Common myeloid progenitor, CD34-positive (primary cell): ENCODE measurements around the gene MTRF1.

Experiments
- CTCF ChIA-PET: fragments of 350-600 bp; sonication (Branson Sonifier 250); formaldehyde crosslinking; loops from one replicate; lab custom pipeline; 2021; ENCODE audit warnings: antibody characterized with exemption; lab: Charles Lee
- POLR2A ChIA-PET: fragments of 350-600 bp; sonication (Branson Sonifier 250); formaldehyde crosslinking; loops from one replicate; lab custom pipeline; 2021; ENCODE audit warnings: antibody characterized with exemption; lab: Charles Lee
- DNase-seq, 3 donors: peaks; one replicate each; pipeline versions ENCODE4 v3.0.0 to v3.0.0-alpha.2; 2013
- H3K27ac ChIP-seq, 2 experiments: 1 replicate in 1 of 2; 2 replicates in 1 of 2; pipeline ENCODE4 v1.7.0; 2013; ENCODE audit warnings: inconsistent platforms in 2 of 2, low read length in 2 of 2, mild to moderate bottlenecking in 2 of 2, low read depth in 1 of 2, moderate library complexity in 1 of 2; ENCODE audit not compliant: severe bottlenecking in 2 of 2, insufficient read depth in 1 of 2, poor library complexity in 1 of 2
- H3K27me3 ChIP-seq, 5 experiments: replicated peaks in 2 of 5; 1 replicate in 3 of 5; 2 replicates in 2 of 5; pipeline versions ENCODE4 v1.6.1 to v1.7.0; 2013; ENCODE audit warnings: low read length in 4 of 5, mild to moderate bottlenecking in 2 of 5, moderate library complexity in 2 of 5, inconsistent platforms in 1 of 5; ENCODE audit not compliant: insufficient read depth in 5 of 5, control insufficient read depth in 4 of 5
- H3K36me3 ChIP-seq, 4 experiments: 1 replicate in 2 of 4; 2 replicates in 2 of 4; pipeline versions ENCODE4 v1.6.1 to v1.7.0; 2013; ENCODE audit warnings: low read length in 3 of 4, control low read depth in 1 of 4, mild to moderate bottlenecking in 1 of 4; ENCODE audit not compliant: control insufficient read depth in 4 of 4, insufficient read depth in 4 of 4
- H3K4me1 ChIP-seq, 4 experiments: 1 replicate in 3 of 4; 2 replicates in 1 of 4; pipeline versions ENCODE4 v1.6.1 to v1.7.1; 2013; ENCODE audit warnings: low read length in 3 of 4, mild to moderate bottlenecking in 3 of 4, control low read depth in 1 of 4, inconsistent platforms in 1 of 4, moderate library complexity in 1 of 4; ENCODE audit not compliant: control insufficient read depth in 4 of 4, insufficient read depth in 4 of 4; ENCODE audit errors: control extremely low read depth in 1 of 4
- H3K4me3 ChIP-seq, 7 experiments: 1 replicate in 4 of 7; 2 replicates in 3 of 7; pipeline versions ENCODE4 v1.5.1 to v1.7.0; 2013; ENCODE audit warnings: mild to moderate bottlenecking in 7 of 7, low read length in 6 of 7, moderate library complexity in 6 of 7, inconsistent platforms in 2 of 7, low read depth in 2 of 7, control low read depth in 1 of 7; ENCODE audit not compliant: insufficient read depth in 4 of 7, control insufficient read depth in 1 of 7; ENCODE audit errors: extremely low read depth in 1 of 7
- H3K9me3 ChIP-seq, 5 experiments: 1 replicate in 4 of 5; 2 replicates in 1 of 5; pipeline versions ENCODE4 v1.6.1 to v1.7.1; 2013; ENCODE audit warnings: low read length in 4 of 5, mild to moderate bottlenecking in 2 of 5, inconsistent platforms in 1 of 5, low read depth in 1 of 5, moderate library complexity in 1 of 5; ENCODE audit not compliant: control insufficient read depth in 4 of 5, insufficient read depth in 2 of 5; ENCODE audit errors: control extremely low read depth in 1 of 5
- WGBS: methylation state at CpG from one replicate; pipeline ENCODE4 v1.1.5; 2013; ENCODE audit not compliant: insufficient coverage; 5-methylcytosine and 5-hydroxymethylcytosine counted together

MTRF1 gene

GRCh38 chr13:41236369-41236768 is 27.0 kb downstream of the MTRF1 start:
- ChIA-PET CTCF (no interaction called here), POLR2A (no interaction called here)
- Histone ChIP-seq H3K36me3 (peaks cover 4 to 33% (median 14%) of the 10 kb centered on the region in 4 experiments), H3K4me3 (no peak overlapping the region), H3K27me3 (no peaks in the 10 kb centered on the region), H3K4me1 (peaks cover 0 to 2% (median 0%) of the 10 kb centered on the region in 4 experiments), H3K27ac (no peak overlapping the region), H3K9me3 (no peaks in the 10 kb centered on the region)
- no peak for DNase-seq
- no CpG with 5 or more reads among the region's 1 CpG for WGBS

DNA sequence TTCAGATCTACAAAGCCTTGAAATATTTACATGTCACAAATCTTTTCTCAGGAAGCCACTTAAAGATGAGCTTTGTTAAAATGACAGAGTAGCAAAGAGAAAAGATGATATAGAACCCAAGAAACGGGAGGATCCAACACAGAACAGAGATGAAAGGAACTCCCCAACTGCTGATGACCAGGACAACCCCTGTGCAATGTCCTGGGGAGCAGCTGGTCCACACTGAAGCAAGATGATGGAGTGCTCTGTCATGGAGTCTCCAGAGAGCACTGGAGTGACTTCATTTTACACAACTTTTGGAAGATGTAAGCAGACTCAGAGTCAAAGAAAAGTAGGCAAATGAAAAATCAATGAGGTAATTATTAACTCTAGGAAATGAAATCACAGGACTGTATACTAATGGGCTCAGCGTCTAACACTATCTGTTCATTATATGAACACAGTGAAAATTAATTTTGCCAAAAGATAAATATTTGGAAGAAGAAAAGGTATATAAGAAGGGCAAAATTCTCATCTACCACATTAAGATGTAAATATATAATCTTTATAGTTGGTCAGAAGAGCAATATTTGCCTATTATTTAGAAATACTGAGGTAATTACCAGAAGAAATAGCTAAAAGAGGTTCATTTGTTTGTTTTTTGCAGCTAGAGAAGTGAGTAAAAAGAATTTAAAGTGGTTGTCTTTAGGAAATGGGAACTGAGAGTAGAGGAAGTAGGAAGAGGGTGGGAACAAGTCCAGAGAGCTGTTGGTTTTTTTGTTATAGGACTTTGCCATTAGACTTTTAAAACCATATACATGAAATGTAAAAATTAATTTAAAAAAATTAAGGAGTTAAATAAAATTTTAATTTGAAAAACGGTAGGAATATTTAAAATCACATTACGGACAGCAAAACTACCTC is 30.5 kb downstream of the MTRF1 start:
- no peaks in the 10 kb centered on the region for H3K9me3 ChIP-seq
- CTCF ChIA-PET, result interaction anchor here (1.5 kb wide), 1 partner anchor 10 kb away, joined by 5 read pairs; no protein-coding TSS in a partner anchor
- H3K36me3 ChIP-seq, result peaks cover 11 to 31% (median 13%) of the 10 kb centered on the region in 4 experiments
- no peak for DNase-seq
- H3K4me3 ChIP-seq, result no peak overlapping the region
- POLR2A ChIA-PET, result no interaction called here
- no peaks in the 10 kb centered on the region for H3K27me3 ChIP-seq
- H3K27ac ChIP-seq, result no peak overlapping the region
- H3K4me1 ChIP-seq, result peaks cover 0 to 2% (median 0%) of the 10 kb centered on the region in 4 experiments
- WGBS, result 94% methylated on average over 2 of the region's 4 CpGs

DNA sequence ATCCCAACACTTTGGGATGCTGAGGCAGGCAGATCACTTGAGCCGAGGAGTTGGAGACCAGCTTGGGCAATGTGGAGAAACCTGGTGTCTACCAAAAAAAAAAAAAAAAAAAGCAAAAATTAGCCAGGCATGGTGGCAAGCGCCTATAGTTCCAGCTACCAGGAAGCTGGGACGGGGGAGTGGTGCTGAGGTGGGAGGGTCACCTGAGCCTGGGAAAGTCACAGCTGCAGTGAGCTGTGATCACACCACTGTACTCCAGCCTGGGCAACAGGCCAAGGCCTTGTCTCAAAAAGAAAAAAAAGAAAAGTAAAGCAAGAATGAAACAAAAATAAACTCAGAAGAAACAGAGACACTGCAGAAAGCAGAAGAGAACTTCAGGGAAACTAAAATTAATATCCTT is 31.6 kb downstream of the MTRF1 start:
- Histone ChIP-seq H3K27ac (no peak overlapping the region), H3K4me3 (no peak overlapping the region), H3K4me1 (peaks cover 0 to 2% (median 0%) of the 10 kb centered on the region in 4 experiments), H3K9me3 (no peaks in the 10 kb centered on the region), H3K27me3 (no peaks in the 10 kb centered on the region), H3K36me3 (peaks cover 11 to 31% (median 14%) of the 10 kb centered on the region in 4 experiments)
- ChIA-PET POLR2A (no interaction called here), CTCF (interaction anchor here (1.5 kb wide), 1 partner anchor 9 kb away, joined by 5 read pairs; no protein-coding TSS in a partner anchor)
- DNase-seq, result no peak
- 100% methylated on average over 2 of the region's 3 CpGs for WGBS

GRCh38 chr13:41231025-41231677 is 32.2 kb downstream of the MTRF1 start:
- Histone ChIP-seq H3K27me3 (no peaks in the 10 kb centered on the region), H3K27ac (no peak overlapping the region), H3K4me3 (no peak overlapping the region), H3K9me3 (no peaks in the 10 kb centered on the region), H3K36me3 (peaks cover 12 to 34% (median 18%) of the 10 kb centered on the region in 4 experiments), H3K4me1 (peaks cover 0 to 2% (median 0%) of the 10 kb centered on the region in 4 experiments)
- WGBS, result no CpG with 5 or more reads among the region's 2 CpGs
- CTCF ChIA-PET, result interaction anchor here (0.9 kb wide), 1 partner anchor 9 kb away, joined by 3 read pairs; no protein-coding TSS in a partner anchor
- POLR2A ChIA-PET, result no interaction called here
- no peak for DNase-seq

DNA sequence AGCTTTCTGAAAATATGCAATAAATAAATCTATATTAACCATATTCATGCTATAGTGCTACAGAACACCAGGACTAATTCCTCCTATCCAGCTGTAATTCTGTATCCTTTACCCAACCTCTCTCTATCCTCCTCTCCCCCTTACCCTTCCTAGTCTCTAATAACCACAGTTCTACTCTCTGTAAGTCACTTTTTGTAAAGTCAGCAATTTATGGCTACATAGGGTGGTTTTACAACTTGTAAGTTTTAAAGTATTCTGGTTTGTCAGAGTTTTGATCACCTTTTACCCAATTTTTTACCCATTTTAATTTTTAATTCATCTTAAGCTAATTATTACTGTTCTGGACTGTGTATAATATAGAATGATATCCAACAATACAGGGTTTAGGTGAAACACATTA is 34.0 kb downstream of the MTRF1 start:
- POLR2A ChIA-PET, result no interaction called here
- H3K4me1 ChIP-seq, result peaks cover 0 to 2% (median 0%) of the 10 kb centered on the region in 4 experiments
- CTCF ChIA-PET, result interaction anchor here (0.8 to 1.0 kb wide), 2 partner anchors 155 to 156 kb away, joined by 4 to 5 read pairs; no protein-coding TSS in a partner anchor
- H3K27me3 ChIP-seq, result no peaks in the 10 kb centered on the region
- H3K36me3 ChIP-seq, result peaks cover 3 to 26% (median 19%) of the 10 kb centered on the region in 4 experiments
- no peak overlapping the region for H3K4me3 ChIP-seq
- no peak for DNase-seq
- H3K9me3 ChIP-seq, result no peaks in the 10 kb centered on the region
- no peak overlapping the region for H3K27ac ChIP-seq

- ChIA-PET POLR2A (no interaction called here), CTCF (no interaction called here)
- H3K4me3 ChIP-seq, result no peak overlapping the region
- peaks cover 0 to 27% (median 14%) of the 10 kb centered on the region in 4 experiments for H3K36me3 ChIP-seq
- H3K9me3 ChIP-seq, result no peaks in the 10 kb centered on the region
- no peak for DNase-seq
- 98% methylated on average over 4 of the region's 7 CpGs for WGBS
- H3K4me1 ChIP-seq, result no peaks in the 10 kb centered on the region
- no peak overlapping the region for H3K27ac ChIP-seq
- no peaks in the 10 kb centered on the region for H3K27me3 ChIP-seq
Observed at GRCh38 chr13:41224113-41225110, 39.0 kb downstream of the MTRF1 start.
